ENCODE measurements around the gene TRIM28. TPM values are rescaled to one million over a fixed set of nuclear protein-coding genes. Genes with fewer than 3 reads are reported as not detected.

The TRIM28 gene
- total and polyA plus RNA-seq, 7 donors: 141 to 212 (median 165) TPM

- no peak overlapping the region for H3K4me3 ChIP-seq
- H3K27me3 ChIP-seq (ENCODE audit: insufficient read depth in 3 of 3, low read length in 2 of 3): peaks cover 0 to 7% (median 0%) of the 10 kb centered on the region in 3 donors
- H3K27ac ChIP-seq: no peak overlapping the region
- ATAC-seq (no peak), DNase-seq (no peak)
- intact Hi-C loops (cut with DNase I): no loop called here
- no peaks in the 10 kb centered on the region for H3K36me3 ChIP-seq (ENCODE audit: insufficient read depth in 1 of 2, low read depth in 1 of 2)
- no peak for TF ChIP-seq CTCF (IDR thresholded peaks at IDR 0.05)
- H3K4me1 ChIP-seq: no peaks in the 10 kb centered on the region
- 75 to 81% (median 78%) methylated on average over 3 of the region's 3 CpGs for WGBS, 3 donors
- no peaks in the 10 kb centered on the region for H3K9me3 ChIP-seq
Observed at GRCh38 chr19:58529405-58529804, 14.5 kb upstream of the TRIM28 start.

DNA sequence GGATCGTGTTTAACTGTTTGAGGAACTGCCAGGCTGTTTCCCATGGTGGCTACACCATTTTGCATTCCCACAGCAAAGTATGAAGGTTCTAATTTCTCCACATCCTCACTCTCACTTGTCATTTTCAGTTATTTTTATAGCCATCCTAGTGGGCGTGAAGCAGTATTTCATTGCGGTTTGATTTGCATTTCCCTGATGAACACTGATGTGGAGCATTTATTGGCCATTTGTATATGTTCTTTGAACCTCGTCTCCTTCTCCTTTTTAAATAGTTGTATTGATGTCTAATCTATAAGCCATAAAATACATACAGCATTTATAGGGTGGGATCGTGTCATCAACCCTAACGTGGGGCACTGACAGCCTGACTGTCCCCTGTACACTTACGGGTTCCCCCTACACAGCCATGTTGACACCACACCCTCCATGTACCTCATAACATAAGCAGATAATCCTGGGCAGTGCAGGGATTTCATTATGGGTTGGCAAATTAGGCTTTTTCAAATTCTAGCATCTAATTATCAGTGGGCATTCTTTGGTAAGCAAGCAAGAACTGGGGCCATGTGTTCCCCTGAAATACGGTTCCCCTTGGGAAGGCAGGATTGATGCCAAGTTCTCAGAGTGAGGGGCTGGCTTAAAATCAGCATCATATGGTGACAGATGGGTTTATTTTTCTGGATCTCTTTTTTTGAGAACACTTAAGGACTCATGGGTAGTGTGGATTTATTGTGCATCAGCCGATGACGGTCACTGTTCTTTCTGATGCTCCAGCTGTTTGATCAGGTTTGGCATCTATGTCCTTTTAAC is 12.6 kb upstream of the TRIM28 start:
- ATAC-seq (no peak), DNase-seq (no peak)
- no peaks in the 10 kb centered on the region for H3K4me1 ChIP-seq
- intact Hi-C loops (cut with DNase I): no loop called here
- no peak overlapping the region for H3K4me3 ChIP-seq
- 57 to 59% (median 58%) methylated on average over 10 of the region's 10 CpGs for whole genome bisulfite sequencing, 3 donors
- no peak for TF ChIP-seq CTCF (IDR thresholded peaks at IDR 0.05)
- H3K9me3 ChIP-seq: no peaks in the 10 kb centered on the region
- H3K27me3 ChIP-seq (ENCODE audit: insufficient read depth in 3 of 3, low read length in 2 of 3): peaks cover 0 to 7% (median 0%) of the 10 kb centered on the region in 3 donors
- no peak overlapping the region for H3K27ac ChIP-seq
- no peaks in the 10 kb centered on the region for H3K36me3 ChIP-seq (ENCODE audit: insufficient read depth in 1 of 2, low read depth in 1 of 2)

- ATAC-seq (no peak), DNase-seq (no peak)
- Histone ChIP-seq H3K4me3 (no peak overlapping the region), H3K27ac (no peak overlapping the region), H3K4me1 (no peaks in the 10 kb centered on the region), H3K27me3 (ENCODE audit: insufficient read depth in 3 of 3, low read length in 2 of 3) (peaks cover 0 to 14% (median 13%) of the 10 kb centered on the region in 3 donors), H3K9me3 (no peaks in the 10 kb centered on the region), H3K36me3 (ENCODE audit: insufficient read depth in 1 of 2, low read depth in 1 of 2) (no peaks in the 10 kb centered on the region)
- intact Hi-C loops (cut with DNase I): no loop called here
- no peak for TF ChIP-seq CTCF (IDR thresholded peaks at IDR 0.05)
- 82 to 88% (median 87%) methylated on average over 3 of the region's 3 CpGs for WGBS, 3 donors
Observed at GRCh38 chr19:58535857-58536256, 8.0 kb upstream of the TRIM28 start.

DNA sequence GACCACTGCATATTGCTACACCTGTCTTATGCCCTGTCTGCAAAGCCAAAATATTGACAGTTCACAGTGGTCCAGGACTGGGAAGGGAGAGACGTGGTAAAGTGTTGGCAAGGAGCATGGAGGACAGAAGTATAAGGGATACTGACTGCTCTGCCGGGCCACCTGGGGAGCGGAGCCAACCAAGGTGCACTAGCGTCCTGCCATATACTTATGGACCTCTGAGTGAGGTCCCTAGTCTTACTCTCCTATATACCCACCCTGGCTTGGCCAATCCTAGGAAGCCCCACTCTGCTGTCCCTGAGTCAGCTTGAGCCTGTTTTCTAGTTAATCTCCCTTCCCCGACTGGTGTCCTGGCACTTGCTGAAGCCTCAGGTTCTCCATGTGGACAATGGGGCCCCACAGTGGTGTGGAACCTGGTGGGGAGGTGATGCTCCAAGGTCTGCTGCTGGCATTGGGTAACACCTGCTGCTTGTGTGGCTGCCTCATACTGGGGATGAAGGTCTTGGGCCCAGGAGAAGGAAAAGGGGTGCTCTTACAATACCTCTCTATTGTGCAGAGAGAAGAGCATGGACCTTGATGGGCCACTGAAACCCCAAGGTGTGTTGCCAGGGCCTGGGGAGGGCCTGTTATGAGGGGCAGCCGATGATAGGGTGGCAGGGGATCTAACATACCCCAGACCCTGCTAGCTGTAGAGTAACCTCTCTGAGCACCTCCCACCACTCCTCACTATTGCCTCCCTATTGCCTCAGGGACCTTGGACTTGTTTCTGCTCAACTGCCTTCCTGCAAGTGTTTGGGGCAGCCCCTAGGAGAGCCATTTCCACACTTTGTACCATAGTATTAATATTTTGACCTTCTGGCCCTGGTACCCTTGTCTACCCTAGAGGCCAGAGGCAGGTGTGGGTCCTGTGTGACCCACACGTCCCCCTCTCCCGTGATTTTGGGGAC is 6.7 kb upstream of the TRIM28 start:
- ATAC-seq (no peak), DNase-seq (no peak)
- no peaks in the 10 kb centered on the region for H3K36me3 ChIP-seq (ENCODE audit: insufficient read depth in 1 of 2, low read depth in 1 of 2)
- no peaks in the 10 kb centered on the region for H3K9me3 ChIP-seq
- no peaks in the 10 kb centered on the region for H3K4me1 ChIP-seq
- H3K27ac ChIP-seq: no peak overlapping the region
- intact Hi-C loops (cut with DNase I): no loop called here
- no peak overlapping the region for H3K4me3 ChIP-seq
- WGBS, 3 donors: 80 to 91% (median 88%) methylated on average over 8 of the region's 8 CpGs
- no peak for TF ChIP-seq CTCF (IDR thresholded peaks at IDR 0.05)
- peaks cover 0 to 14% (median 13%) of the 10 kb centered on the region in 3 donors for H3K27me3 ChIP-seq (ENCODE audit: insufficient read depth in 3 of 3, low read length in 2 of 3)
